HepG2 (cell line): Measurements from ENCODE around the gene FMNL2. TPM values are rescaled to one million over a fixed set of nuclear protein-coding genes. Genes with fewer than 3 reads are reported as not detected.

ENCODE experiments used
- ADNP ChIP-seq: sonication (generic); formaldehyde crosslinking; IDR thresholded peaks from 2 replicates; pipeline ENCODE4 v1.4.0; 2020; ENCODE audit warnings: missing genetic modification reagents
- ASH2L ChIP-seq: fragments of 300-600, 200-600 bp; sonication (generic); IDR thresholded peaks from 2 replicates; pipeline ENCODE4 v1.7.0; 2017; ENCODE audit warnings: low read depth, mild to moderate bottlenecking, moderate library complexity, mixed read lengths, low read length; ENCODE audit not compliant: insufficient read length
- HMG20B ChIP-seq: conservative IDR thresholded peaks from 2 replicates; pipeline ENCODE4 v1.6.1; 2016; ENCODE audit warnings: missing genetic modification reagents, missing compliant biosample characterization
- JARID2 ChIP-seq: sonication (generic); formaldehyde crosslinking; IDR thresholded peaks from 2 replicates; pipeline ENCODE4 v1.8.1; 2023; ENCODE audit warnings: missing genetic modification reagents, inconsistent platforms; ENCODE audit not compliant: insufficient replicate concordance
- MBD4 ChIP-seq: IDR thresholded peaks from 2 replicates; pipeline ENCODE4 v1.6.1; 2012; ENCODE audit warnings: low read length, inconsistent platforms, borderline replicate concordance
- MIXL1 ChIP-seq: IDR thresholded peaks from 2 replicates; pipeline ENCODE4 v1.6.1; 2016
- NR2F2 ChIP-seq: IDR thresholded peaks from 2 replicates; pipeline ENCODE4 v1.6.1; 2012; ENCODE audit warnings: low read depth, inconsistent platforms, borderline replicate concordance
- RBAK ChIP-seq: sonication (generic); formaldehyde crosslinking; IDR thresholded peaks from 2 replicates; pipeline ENCODE4 v1.5.1; 2020; ENCODE audit warnings: mild to moderate bottlenecking, missing genetic modification reagents
- SPEN ChIP-seq: sonication (generic); formaldehyde crosslinking; IDR thresholded peaks from 2 replicates; pipeline ENCODE4 v1.5.1; 2020; ENCODE audit warnings: low read depth, mild to moderate bottlenecking, missing genetic modification reagents
- STAG1 ChIP-seq: sonication (generic); formaldehyde crosslinking; IDR thresholded peaks from 2 replicates; pipeline ENCODE4 v1.4.0; 2020; ENCODE audit warnings: missing genetic modification reagents
- TCF12 ChIP-seq, 2 experiments: fragments of 450-650 bp in 1 of 2; sonication (generic) in 1 of 2; formaldehyde crosslinking in 1 of 2; IDR thresholded peaks; 2 replicates each; pipeline versions ENCODE4 v1.6.1 to v1.8.0; 2017 to 2022; ENCODE audit warnings: antibody characterized with exemption in 1 of 2, mild to moderate bottlenecking in 1 of 2, missing genetic modification reagents in 1 of 2, moderate library complexity in 1 of 2
- U2AF2 ChIP-seq: fragments of 200-400 bp; formaldehyde crosslinking; IDR thresholded peaks from 2 replicates; pipeline ENCODE4 v1.6.1; 2017; ENCODE audit warnings: low read depth, mild to moderate bottlenecking, low read length
- ZBTB1 ChIP-seq: sonication (generic); formaldehyde crosslinking; IDR thresholded peaks from 2 replicates; pipeline ENCODE4 v1.4.0; 2020; ENCODE audit warnings: missing genetic modification reagents, borderline replicate concordance
- ZFP36L2 ChIP-seq: sonication (generic); formaldehyde crosslinking; IDR thresholded peaks from 2 replicates; pipeline ENCODE4 v1.4.0; 2020; ENCODE audit warnings: missing genetic modification reagents
- ZNF207 ChIP-seq: fragments of 450-650 bp; IDR thresholded peaks from 2 replicates; pipeline ENCODE4 v1.6.1; 2016; ENCODE audit warnings: antibody characterized with exemption, borderline replicate concordance
- ZNF562 ChIP-seq: sonication (generic); formaldehyde crosslinking; IDR thresholded peaks from 2 replicates; pipeline ENCODE4 v1.8.0; 2022; ENCODE audit warnings: missing genetic modification reagents, borderline replicate concordance
- ZNF629 ChIP-seq: sonication (generic); formaldehyde crosslinking; conservative IDR thresholded peaks from 2 replicates; pipeline ENCODE4 v1.5.0; 2020; ENCODE audit warnings: missing genetic modification reagents
- ZNF777 ChIP-seq: sonication (generic); formaldehyde crosslinking; IDR thresholded peaks from 2 replicates; pipeline ENCODE4 v1.4.0; 2020; ENCODE audit warnings: missing genetic modification reagents
- polyA plus RNA-seq, 8 experiments: library from polyadenylated mRNA; depleted of rRNA in 3 of 8; stranded (reverse) in 7 of 8; unstranded in 1 of 8; fragments of >200 nt; fragmentation: Illumina TruSeq in 4 of 8; extraction: Trizol in 4 of 8; gene quantifications; 2 replicates each; pipeline versions ENCODE4 v1.2.1 to v1.2.3, GENCODE V29; 2011 to 2016; ENCODE audit warnings: low read depth in 4 of 8, missing spikeins in 1 of 8, mixed read lengths in 1 of 8; ENCODE audit not compliant: insufficient read depth in 1 of 8
- total RNA-seq, 5 experiments: library from RNA; depleted of rRNA; stranded (reverse); fragments of >200 nt; fragmentation: Illumina TruSeq; extraction: Trizol; gene quantifications; 2 replicates each; pipeline ENCODE4 v1.2.3, GENCODE V29; 2016; ENCODE audit warnings: low read depth in 1 of 5
- TF ChIP-seq, protein P1 (sequence below), 2 experiments: sonication (generic) in 1 of 2; formaldehyde crosslinking in 1 of 2; IDR thresholded peaks; 2 replicates each; pipeline versions ENCODE4 v1.6.1 to v1.9.0; 2014 to 2022; ENCODE audit warnings: antibody characterized with exemption in 1 of 2, borderline replicate concordance in 1 of 2, inconsistent platforms in 1 of 2, low read depth in 1 of 2, missing genetic modification reagents in 1 of 2
- TF ChIP-seq, protein P2 (sequence below): sonication (generic); formaldehyde crosslinking; IDR thresholded peaks from 2 replicates; pipeline ENCODE4 v1.4.0; 2020; ENCODE audit warnings: missing genetic modification reagents

The FMNL2 gene
- total and polyA plus RNA-seq, 2 of the 13 experiments (the other 11 are each of a cell fraction or from before 2014, with no cell fraction given) = 66.5 to 67.7 TPM

GRCh38 chr2:152425765-152426727, 91.1 kb downstream of the FMNL2 start (continued):
- TF ChIP-seq, protein P1, sequence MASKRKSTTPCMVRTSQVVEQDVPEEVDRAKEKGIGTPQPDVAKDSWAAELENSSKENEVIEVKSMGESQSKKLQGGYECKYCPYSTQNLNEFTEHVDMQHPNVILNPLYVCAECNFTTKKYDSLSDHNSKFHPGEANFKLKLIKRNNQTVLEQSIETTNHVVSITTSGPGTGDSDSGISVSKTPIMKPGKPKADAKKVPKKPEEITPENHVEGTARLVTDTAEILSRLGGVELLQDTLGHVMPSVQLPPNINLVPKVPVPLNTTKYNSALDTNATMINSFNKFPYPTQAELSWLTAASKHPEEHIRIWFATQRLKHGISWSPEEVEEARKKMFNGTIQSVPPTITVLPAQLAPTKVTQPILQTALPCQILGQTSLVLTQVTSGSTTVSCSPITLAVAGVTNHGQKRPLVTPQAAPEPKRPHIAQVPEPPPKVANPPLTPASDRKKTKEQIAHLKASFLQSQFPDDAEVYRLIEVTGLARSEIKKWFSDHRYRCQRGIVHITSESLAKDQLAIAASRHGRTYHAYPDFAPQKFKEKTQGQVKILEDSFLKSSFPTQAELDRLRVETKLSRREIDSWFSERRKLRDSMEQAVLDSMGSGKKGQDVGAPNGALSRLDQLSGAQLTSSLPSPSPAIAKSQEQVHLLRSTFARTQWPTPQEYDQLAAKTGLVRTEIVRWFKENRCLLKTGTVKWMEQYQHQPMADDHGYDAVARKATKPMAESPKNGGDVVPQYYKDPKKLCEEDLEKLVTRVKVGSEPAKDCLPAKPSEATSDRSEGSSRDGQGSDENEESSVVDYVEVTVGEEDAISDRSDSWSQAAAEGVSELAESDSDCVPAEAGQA (IDR thresholded peaks at IDR 0.05; ENCODE audit: low read depth) = no peak
- TF ChIP-seq, protein P1 (CRISPR knock-in tag; IDR thresholded peaks at IDR 0.05; ENCODE audit: borderline replicate concordance) = no peak
- peak; percentile 81 for TF ChIP-seq ASH2L
- no peak for TF ChIP-seq U2AF2
- TF ChIP-seq ZNF207 = no peak
- no peak for TF ChIP-seq ZFP36L2
- TF ChIP-seq SPEN (CRISPR knock-in tag) = no peak
- no peak for TF ChIP-seq JARID2 (CRISPR knock-in tag)
- TF ChIP-seq ADNP (CRISPR knock-in tag) = no peak
- TF ChIP-seq ZNF777 (CRISPR knock-in tag) = no peak
- TF ChIP-seq NR2F2 = no peak
- no peak; the same call in 1 of the 2 replicates for TF ChIP-seq HMG20B (CRISPR knock-in tag)
- no peak for TF ChIP-seq MIXL1
- no peak for TF ChIP-seq ZBTB1 (CRISPR knock-in tag)
- no peak for TF ChIP-seq RBAK
- TF ChIP-seq ZNF562 (CRISPR knock-in tag) = no peak
- peak; percentile 19; the same call in 1 of the 2 replicates for TF ChIP-seq STAG1 (CRISPR knock-in tag)
- TF ChIP-seq, protein P2, sequence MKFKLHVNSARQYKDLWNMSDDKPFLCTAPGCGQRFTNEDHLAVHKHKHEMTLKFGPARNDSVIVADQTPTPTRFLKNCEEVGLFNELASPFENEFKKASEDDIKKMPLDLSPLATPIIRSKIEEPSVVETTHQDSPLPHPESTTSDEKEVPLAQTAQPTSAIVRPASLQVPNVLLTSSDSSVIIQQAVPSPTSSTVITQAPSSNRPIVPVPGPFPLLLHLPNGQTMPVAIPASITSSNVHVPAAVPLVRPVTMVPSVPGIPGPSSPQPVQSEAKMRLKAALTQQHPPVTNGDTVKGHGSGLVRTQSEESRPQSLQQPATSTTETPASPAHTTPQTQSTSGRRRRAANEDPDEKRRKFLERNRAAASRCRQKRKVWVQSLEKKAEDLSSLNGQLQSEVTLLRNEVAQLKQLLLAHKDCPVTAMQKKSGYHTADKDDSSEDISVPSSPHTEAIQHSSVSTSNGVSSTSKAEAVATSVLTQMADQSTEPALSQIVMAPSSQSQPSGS (CRISPR knock-in tag) = no peak
- TF ChIP-seq MBD4 = no peak
- TF ChIP-seq ZNF629 (CRISPR knock-in tag) = no peak; the same call in 1 of the 2 replicates
- no peak for TF ChIP-seq TCF12 (IDR thresholded peaks at IDR 0.05)
- TF ChIP-seq TCF12 (CRISPR knock-in tag; IDR thresholded peaks at IDR 0.05) = 0 out of 2 replicates have a peak, but pooled peaks have one; percentile 28
